ENCODE data around the gene CABP4. TPM values are rescaled to one million over a fixed set of nuclear protein-coding genes. Genes with fewer than 3 reads are reported as not detected.

The CABP4 gene
- total RNA-seq, 1 experiment from 2014 or later: 24.8 TPM

DNA sequence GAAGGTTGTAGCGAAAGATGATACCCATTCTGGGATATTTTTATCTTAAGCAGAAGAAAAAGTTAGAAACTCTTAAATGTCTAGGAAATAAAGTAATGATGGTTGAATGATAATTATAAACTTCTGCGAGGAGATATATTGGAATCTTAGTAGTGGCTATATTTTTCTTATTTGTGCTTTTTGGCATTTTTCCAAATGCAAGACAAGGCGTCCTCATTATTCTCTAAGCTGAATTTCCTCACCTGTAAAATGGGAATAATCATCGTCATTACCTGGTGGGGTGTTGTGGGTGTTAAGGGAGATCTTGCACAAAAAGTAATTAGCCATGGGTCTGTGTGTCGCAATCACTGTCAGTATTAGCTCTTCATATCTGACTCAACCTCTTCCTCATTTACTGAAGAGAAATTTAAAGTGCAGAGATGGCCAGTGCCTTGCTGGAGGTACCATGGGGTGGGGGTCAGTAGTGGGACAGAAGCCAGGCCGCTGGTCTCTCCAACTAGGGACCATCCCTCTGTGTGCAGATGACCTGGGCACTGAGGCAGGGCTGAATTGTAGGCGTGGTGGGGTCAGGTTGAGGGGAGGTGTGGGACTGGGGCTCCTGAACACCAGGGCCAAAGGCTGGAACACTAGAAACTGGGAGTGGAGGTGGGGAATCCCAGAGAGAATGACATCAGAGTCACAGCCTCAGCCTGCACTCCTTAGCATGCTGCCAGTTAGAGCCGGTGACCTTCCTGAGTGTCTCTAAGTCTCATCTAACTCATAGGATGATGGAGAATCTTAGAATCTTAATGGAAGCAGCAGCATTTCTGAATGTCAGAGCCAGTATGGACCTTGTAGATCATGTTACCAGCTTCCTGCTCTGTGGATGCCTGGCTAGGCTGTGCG is 45.9 kb downstream of the CABP4 start:
- Mint-ChIP-seq H3K27me3 (ENCODE audit: unreplicated experiment) (no peaks in the 10 kb centered on the region), H3K9me3 (ENCODE audit: low read depth, unreplicated experiment) (no peaks in the 10 kb centered on the region), H3K36me3 (ENCODE audit: insufficient read depth, unreplicated experiment) (peaks cover 61% of the 10 kb centered on the region), H3K4me3 (ENCODE audit: low read depth, unreplicated experiment) (no peak overlapping the region), H3K4me1 (ENCODE audit: low read depth, unreplicated experiment) (peaks cover 10% of the 10 kb centered on the region), H3K27ac (ENCODE audit: unreplicated experiment) (no peak overlapping the region)
- DNase-seq: no peak
- TSS peak; percentile 22 for BruUV-seq (replicated peaks)
- CTCF ChIA-PET: no interaction called here
- intact Hi-C loops (cut with micrococcal nuclease; ENCODE audit: unreplicated experiment): loop anchor here (10.0 kb wide), 2 partner anchors 76 to 146 kb away; partner anchors contain the start of genes POLD4 and RPS6KB2
- TF ChIP-seq, protein P1, sequence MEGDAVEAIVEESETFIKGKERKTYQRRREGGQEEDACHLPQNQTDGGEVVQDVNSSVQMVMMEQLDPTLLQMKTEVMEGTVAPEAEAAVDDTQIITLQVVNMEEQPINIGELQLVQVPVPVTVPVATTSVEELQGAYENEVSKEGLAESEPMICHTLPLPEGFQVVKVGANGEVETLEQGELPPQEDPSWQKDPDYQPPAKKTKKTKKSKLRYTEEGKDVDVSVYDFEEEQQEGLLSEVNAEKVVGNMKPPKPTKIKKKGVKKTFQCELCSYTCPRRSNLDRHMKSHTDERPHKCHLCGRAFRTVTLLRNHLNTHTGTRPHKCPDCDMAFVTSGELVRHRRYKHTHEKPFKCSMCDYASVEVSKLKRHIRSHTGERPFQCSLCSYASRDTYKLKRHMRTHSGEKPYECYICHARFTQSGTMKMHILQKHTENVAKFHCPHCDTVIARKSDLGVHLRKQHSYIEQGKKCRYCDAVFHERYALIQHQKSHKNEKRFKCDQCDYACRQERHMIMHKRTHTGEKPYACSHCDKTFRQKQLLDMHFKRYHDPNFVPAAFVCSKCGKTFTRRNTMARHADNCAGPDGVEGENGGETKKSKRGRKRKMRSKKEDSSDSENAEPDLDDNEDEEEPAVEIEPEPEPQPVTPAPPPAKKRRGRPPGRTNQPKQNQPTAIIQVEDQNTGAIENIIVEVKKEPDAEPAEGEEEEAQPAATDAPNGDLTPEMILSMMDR (IDR thresholded peaks at IDR 0.05; ENCODE audit: unreplicated experiment): no peak

DNA sequence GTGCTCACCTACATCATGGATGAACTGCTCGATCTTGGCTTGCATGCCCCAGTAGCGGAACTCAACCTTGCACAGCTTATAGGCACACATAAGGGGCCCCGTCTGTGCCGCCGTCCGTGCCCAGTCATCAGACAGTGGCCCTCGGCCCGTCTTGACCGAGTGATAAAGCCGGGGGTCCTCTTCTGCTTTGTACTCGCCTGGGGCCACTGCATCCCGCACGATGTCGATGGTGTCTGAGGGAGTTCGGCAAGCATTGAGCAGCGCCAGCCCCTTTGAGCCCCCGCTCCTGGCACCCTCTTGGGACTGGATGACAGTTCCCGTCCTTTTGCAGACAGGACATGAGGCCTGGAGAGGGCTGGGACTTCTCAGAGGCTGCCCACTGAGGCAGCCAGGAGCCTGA is 46.7 kb downstream of the CABP4 start:
- no TSS peak for BruUV-seq (replicated peaks)
- Mint-ChIP-seq H3K4me1 (ENCODE audit: low read depth, unreplicated experiment) (peaks cover 17% of the 10 kb centered on the region), H3K4me3 (ENCODE audit: low read depth, unreplicated experiment) (no peak overlapping the region), H3K36me3 (ENCODE audit: insufficient read depth, unreplicated experiment) (peaks cover 62% of the 10 kb centered on the region), H3K27me3 (ENCODE audit: unreplicated experiment) (no peaks in the 10 kb centered on the region), H3K9me3 (ENCODE audit: low read depth, unreplicated experiment) (no peaks in the 10 kb centered on the region), H3K27ac (ENCODE audit: unreplicated experiment) (no peak overlapping the region)
- DNase-seq: no peak
- CTCF ChIA-PET: no interaction called here
- TF ChIP-seq, protein P1 (IDR thresholded peaks at IDR 0.05; ENCODE audit: unreplicated experiment): no peak
- intact Hi-C loops (cut with micrococcal nuclease; ENCODE audit: unreplicated experiment): loop anchor here (10.0 kb wide), 2 partner anchors 77 to 147 kb away; partner anchors contain the start of genes POLD4 and RPS6KB2

DNA sequence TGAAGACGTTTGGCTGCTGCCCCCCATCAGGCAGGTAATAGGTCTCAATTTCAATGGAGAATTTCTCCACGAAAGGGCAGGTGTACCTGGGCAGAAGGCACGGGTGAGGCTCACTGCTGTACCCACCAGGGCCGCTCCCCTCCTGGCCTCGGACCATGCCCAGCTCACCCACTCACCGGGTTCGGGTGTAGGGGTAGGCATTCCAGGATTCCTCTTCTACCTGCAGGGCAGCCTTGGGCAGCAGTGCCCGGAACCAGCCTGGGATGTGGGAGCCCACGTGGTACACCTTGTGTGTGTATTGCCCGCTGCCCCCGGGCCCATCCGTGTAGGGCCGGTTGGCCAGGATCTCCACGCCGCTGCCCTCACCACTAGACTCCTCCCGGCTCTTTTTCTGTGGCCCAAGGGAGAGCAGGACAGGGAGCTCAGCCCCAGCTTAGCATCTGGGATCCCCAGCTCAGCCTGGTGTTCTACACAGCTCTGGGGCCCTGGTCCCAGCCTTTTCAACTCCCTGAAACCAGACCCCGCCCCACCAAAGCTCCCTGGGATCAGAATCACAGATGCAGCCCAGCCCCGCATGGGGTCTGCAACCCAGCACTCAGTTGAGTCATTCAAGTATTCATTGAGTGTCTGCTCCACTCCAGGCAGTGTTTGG is 47.3 kb downstream of the CABP4 start:
- Mint-ChIP-seq H3K27ac (ENCODE audit: unreplicated experiment) (peak overlapping the region; percentile 27), H3K36me3 (ENCODE audit: insufficient read depth, unreplicated experiment) (peaks cover 62% of the 10 kb centered on the region), H3K9me3 (ENCODE audit: low read depth, unreplicated experiment) (no peaks in the 10 kb centered on the region), H3K27me3 (ENCODE audit: unreplicated experiment) (no peaks in the 10 kb centered on the region), H3K4me1 (ENCODE audit: low read depth, unreplicated experiment) (peaks cover 23% of the 10 kb centered on the region), H3K4me3 (ENCODE audit: low read depth, unreplicated experiment) (peak overlapping the region; percentile 91)
- CTCF ChIA-PET: no interaction called here
- DNase-seq: no peak
- TSS peak; percentile 1 for BruUV-seq (replicated peaks)
- intact Hi-C loops (cut with micrococcal nuclease; ENCODE audit: unreplicated experiment): loop anchor here (10.0 kb wide), 2 partner anchors 78 to 148 kb away; partner anchors contain the start of genes POLD4 and RPS6KB2
- TF ChIP-seq, protein P1 (IDR thresholded peaks at IDR 0.05; ENCODE audit: unreplicated experiment): no peak

DNA sequence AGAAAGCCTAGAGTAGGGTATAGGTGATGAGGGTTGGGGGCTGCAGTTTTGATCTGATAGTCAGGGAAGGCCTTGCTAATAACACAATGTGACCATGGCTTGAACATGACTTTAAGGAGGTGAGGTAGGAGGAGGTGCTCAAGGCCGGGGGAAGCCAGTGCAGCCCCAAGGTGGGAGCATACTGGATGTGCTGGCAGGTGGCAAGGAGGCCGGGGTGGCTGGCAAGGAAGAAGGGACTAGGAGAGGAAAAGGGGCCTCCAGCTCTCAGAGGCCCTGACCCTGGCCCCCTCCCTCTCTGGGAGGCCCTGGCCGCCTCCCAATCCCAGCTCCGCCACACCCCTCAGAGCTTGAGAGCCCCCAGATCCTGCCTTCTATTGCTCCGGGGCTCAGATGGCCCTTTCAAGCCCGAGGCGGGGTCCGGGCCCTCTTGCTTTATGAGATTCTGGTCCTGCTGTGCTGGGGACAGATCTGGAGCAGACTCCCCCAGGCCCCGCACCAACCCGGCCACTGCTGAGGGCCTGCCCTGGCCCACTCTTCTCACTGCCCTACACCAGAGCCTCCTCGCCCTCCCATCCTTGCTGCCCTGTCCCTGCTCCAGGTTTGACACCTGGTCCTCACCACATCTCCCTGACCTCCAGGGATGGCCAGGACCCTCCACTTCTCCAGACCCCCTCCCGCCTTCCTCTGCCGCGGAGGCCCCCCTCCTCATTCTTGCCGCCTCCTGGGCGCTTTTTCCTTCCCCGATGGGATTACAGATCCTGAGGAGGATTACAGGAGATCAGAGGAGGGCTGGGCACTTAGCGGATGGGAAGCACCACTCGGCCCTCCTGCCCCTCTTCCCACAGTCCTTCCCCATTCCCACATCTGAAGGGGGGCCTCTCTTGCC is 48.2 kb downstream of the CABP4 start:
- TF ChIP-seq, protein P1 (IDR thresholded peaks at IDR 0.05; ENCODE audit: unreplicated experiment): no peak

More for the DNA sequence above, 48.2 kb downstream of the CABP4 start:
- H3K36me3 Mint-ChIP-seq (ENCODE audit: insufficient read depth, unreplicated experiment): peaks cover 64% of the 10 kb centered on the region
- CTCF ChIA-PET: no interaction called here
- BruUV-seq (replicated peaks): no TSS peak
- intact Hi-C loops (cut with micrococcal nuclease; ENCODE audit: unreplicated experiment): loop anchor here (10.0 kb wide), 2 partner anchors 79 to 149 kb away; partner anchors contain the start of genes POLD4 and RPS6KB2
- peaks cover 24% of the 10 kb centered on the region for H3K4me1 Mint-ChIP-seq (ENCODE audit: low read depth, unreplicated experiment)
- H3K4me3 Mint-ChIP-seq (ENCODE audit: low read depth, unreplicated experiment): peak overlapping the region; percentile 91
- peak overlapping the region; percentile 27 for H3K27ac Mint-ChIP-seq (ENCODE audit: unreplicated experiment)
- no peaks in the 10 kb centered on the region for H3K9me3 Mint-ChIP-seq (ENCODE audit: low read depth, unreplicated experiment)
- no peaks in the 10 kb centered on the region for H3K27me3 Mint-ChIP-seq (ENCODE audit: unreplicated experiment)
- DNase-seq: no peak
